GM23338 (cell line): Measurements from ENCODE around the gene SULT6B1. TPM values are rescaled to one million over a fixed set of nuclear protein-coding genes. Genes with fewer than 3 reads are reported as not detected.

Experiments
- ATAC-seq: fragments of 200-7000 bp; cut with Tn5 transposase; 3 replicates; pipeline ENCODE4 v1.9.1; 2020
- DNase-seq: peaks from one replicate; pipeline ENCODE4 v3.0.0-alpha.2; 2015; ENCODE audit warnings: low spot score
- H2AFZ ChIP-seq: fragments of 200-600 bp; sonication (generic); 2 replicates; pipeline ENCODE4 v1.8.0; 2016; ENCODE audit warnings: antibody characterized with exemption, mild to moderate bottlenecking, moderate library complexity
- H3F3A ChIP-seq: fragments of 200-600 bp; sonication (generic); replicated peaks from 2 replicates; pipeline ENCODE4 v1.8.0; 2017; ENCODE audit warnings: antibody characterized with exemption, mixed run types, low read depth
- H3K27ac ChIP-seq: fragments of 200-600 bp; sonication (generic); 2 replicates; pipeline ENCODE4 v1.6.1; 2016; ENCODE audit warnings: low read depth
- H3K27me3 ChIP-seq: fragments of 200-600 bp; sonication (generic); 2 replicates; pipeline ENCODE4 v1.8.0; 2016; ENCODE audit warnings: mild to moderate bottlenecking, mixed run types, moderate library complexity; ENCODE audit not compliant: insufficient read depth
- H3K36me3 ChIP-seq: fragments of 200-600 bp; sonication (generic); 2 replicates; pipeline ENCODE4 v1.8.0; 2016; ENCODE audit warnings: mild to moderate bottlenecking; ENCODE audit not compliant: insufficient read depth
- H3K4me1 ChIP-seq: fragments of 200-600 bp; sonication (generic); 2 replicates; pipeline ENCODE4 v1.8.0; 2016; ENCODE audit warnings: mild to moderate bottlenecking, moderate library complexity; ENCODE audit not compliant: insufficient read depth
- H3K4me2 ChIP-seq: fragments of 200-600 bp; sonication (generic); 2 replicates; pipeline ENCODE4 v1.7.1; 2017; ENCODE audit warnings: mixed run types
- H3K4me3 ChIP-seq: fragments of 200-600 bp; sonication (generic); 2 replicates; pipeline ENCODE4 v1.6.1; 2016; ENCODE audit warnings: mixed run types
- H3K79me2 ChIP-seq: fragments of 200-600 bp; sonication (generic); replicated peaks from 2 replicates; pipeline ENCODE4 v1.8.0; 2017; ENCODE audit warnings: mild to moderate bottlenecking; ENCODE audit not compliant: insufficient read depth
- H3K9me2 ChIP-seq: fragments of 200-600 bp; sonication (generic); 2 replicates; pipeline ENCODE4 v1.8.0; 2017; ENCODE audit not compliant: insufficient read depth
- H4K20me1 ChIP-seq: fragments of 200-600 bp; sonication (generic); replicated peaks from 2 replicates; pipeline ENCODE4 v1.8.0; 2017; ENCODE audit warnings: mild to moderate bottlenecking; ENCODE audit not compliant: insufficient read depth
- H3K27ac Mint-ChIP-seq: 2 replicates; pipeline ENCODE4 v1.8.0; 2020; ENCODE audit warnings: inconsistent platforms, mild to moderate bottlenecking, moderate library complexity, mixed read lengths
- H3K27me3 Mint-ChIP-seq: 3 replicates; pipeline ENCODE4 v1.8.0; 2022; ENCODE audit warnings: low read depth, mild to moderate bottlenecking, moderate library complexity, mixed read lengths, inconsistent platforms; ENCODE audit not compliant: insufficient read depth, poor library complexity
- H3K36me3 Mint-ChIP-seq: 3 replicates; pipeline ENCODE4 v1.8.0; 2021; ENCODE audit warnings: low read depth, mild to moderate bottlenecking, inconsistent platforms, moderate library complexity, mixed read lengths
- H3K4me1 Mint-ChIP-seq: 3 replicates; pipeline ENCODE4 v1.8.0; 2020; ENCODE audit warnings: mild to moderate bottlenecking, inconsistent platforms, mixed read lengths
- H3K4me3 Mint-ChIP-seq: 3 replicates; pipeline ENCODE4 v1.8.0; 2021; ENCODE audit warnings: moderate library complexity, mild to moderate bottlenecking, inconsistent platforms, mixed read lengths
- H3K9me3 Mint-ChIP-seq: 3 replicates; pipeline ENCODE4 v1.8.0; 2020; ENCODE audit warnings: moderate library complexity, mild to moderate bottlenecking, inconsistent platforms, mixed read lengths
- CREB1 ChIP-seq: fragments of 250-450 bp; sonication (Bioruptor Pico); IDR thresholded peaks from 2 replicates; pipeline ENCODE4 v1.5.0; 2020; ENCODE audit warnings: low read depth, mild to moderate bottlenecking, moderate library complexity
- ETS1 ChIP-seq: IDR thresholded peaks from 2 replicates; pipeline ENCODE4 v1.6.1; 2016; ENCODE audit warnings: antibody characterized with exemption
- EZH2 ChIP-seq: fragments of 200-600 bp; sonication (generic); IDR thresholded peaks from one replicate; pipeline ENCODE4 v1.8.0; 2017; ENCODE audit warnings: antibody characterized with exemption, mild to moderate bottlenecking, low read depth; ENCODE audit not compliant: unreplicated experiment
- EZH2phosphoT487 ChIP-seq: fragments of 200-600 bp; sonication (generic); IDR thresholded peaks from one replicate; pipeline ENCODE4 v1.8.1; 2018; ENCODE audit warnings: antibody characterized with exemption; ENCODE audit not compliant: unreplicated experiment
- POLR2AphosphoS5 ChIP-seq: IDR thresholded peaks from 2 replicates; pipeline ENCODE4 v1.6.1; 2016; ENCODE audit warnings: antibody characterized with exemption, low read depth
- ZNF114 ChIP-seq: fragments of 250-450 bp; sonication (Bioruptor Pico); IDR thresholded peaks from 2 replicates; pipeline ENCODE4 v1.5.0; 2020; ENCODE audit warnings: mild to moderate bottlenecking, moderate library complexity
- ZNF331 ChIP-seq: fragments of 250-450 bp; sonication (Bioruptor Pico); IDR thresholded peaks from 2 replicates; pipeline ENCODE4 v1.5.0; 2020; ENCODE audit warnings: low read depth, mild to moderate bottlenecking, moderate library complexity
- polyA plus RNA-seq: library from polyadenylated mRNA; unstranded; fragments of >200 nt; fragmentation: Nextera tagmentation; extraction: Ambion mirVana; gene quantifications from 2 replicates; pipeline ENCODE4 v1.2.1, GENCODE V29; 2016
- total RNA-seq: library from RNA; depleted of rRNA; stranded (reverse); fragments of >200 nt; shearing (Covaris generic); gene quantifications from 2 replicates; pipeline ENCODE4 v1.2.3, GENCODE V29; 2014
- TF ChIP-seq, protein P1 (sequence below): fragments of 250-450 bp; sonication (Bioruptor Pico); IDR thresholded peaks from 2 replicates; pipeline ENCODE4 v1.5.0; 2020; ENCODE audit warnings: mild to moderate bottlenecking, moderate library complexity
- TF ChIP-seq, protein P2 (sequence below): IDR thresholded peaks from one replicate; pipeline ENCODE4 v1.6.1; 2018; ENCODE audit warnings: antibody characterized with exemption; ENCODE audit not compliant: unreplicated experiment

SULT6B1 gene
- total and polyA plus RNA-seq, 2 experiments from 2014 or later, result not detected

DNA sequence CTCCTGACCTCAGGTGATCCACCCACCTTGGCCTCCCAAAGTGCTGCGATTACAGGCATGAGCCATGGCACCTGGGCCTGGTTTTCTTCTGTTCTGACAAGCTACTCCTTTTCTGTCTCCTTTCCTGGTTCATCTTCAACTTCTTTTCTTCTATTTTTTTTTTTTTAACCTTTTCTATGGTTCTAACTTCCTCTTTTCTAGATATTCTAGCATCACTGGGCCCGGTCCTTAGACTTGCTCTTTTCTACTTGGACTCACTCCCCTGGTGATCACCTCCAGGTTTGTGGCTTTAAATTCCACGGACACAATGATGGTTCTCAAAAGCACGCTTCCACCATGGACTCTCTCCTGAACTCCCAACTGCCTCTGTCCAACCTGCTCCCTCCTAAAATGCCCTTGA, 33.7 kb downstream of the SULT6B1 start (continued):
- TF ChIP-seq, protein P1, sequence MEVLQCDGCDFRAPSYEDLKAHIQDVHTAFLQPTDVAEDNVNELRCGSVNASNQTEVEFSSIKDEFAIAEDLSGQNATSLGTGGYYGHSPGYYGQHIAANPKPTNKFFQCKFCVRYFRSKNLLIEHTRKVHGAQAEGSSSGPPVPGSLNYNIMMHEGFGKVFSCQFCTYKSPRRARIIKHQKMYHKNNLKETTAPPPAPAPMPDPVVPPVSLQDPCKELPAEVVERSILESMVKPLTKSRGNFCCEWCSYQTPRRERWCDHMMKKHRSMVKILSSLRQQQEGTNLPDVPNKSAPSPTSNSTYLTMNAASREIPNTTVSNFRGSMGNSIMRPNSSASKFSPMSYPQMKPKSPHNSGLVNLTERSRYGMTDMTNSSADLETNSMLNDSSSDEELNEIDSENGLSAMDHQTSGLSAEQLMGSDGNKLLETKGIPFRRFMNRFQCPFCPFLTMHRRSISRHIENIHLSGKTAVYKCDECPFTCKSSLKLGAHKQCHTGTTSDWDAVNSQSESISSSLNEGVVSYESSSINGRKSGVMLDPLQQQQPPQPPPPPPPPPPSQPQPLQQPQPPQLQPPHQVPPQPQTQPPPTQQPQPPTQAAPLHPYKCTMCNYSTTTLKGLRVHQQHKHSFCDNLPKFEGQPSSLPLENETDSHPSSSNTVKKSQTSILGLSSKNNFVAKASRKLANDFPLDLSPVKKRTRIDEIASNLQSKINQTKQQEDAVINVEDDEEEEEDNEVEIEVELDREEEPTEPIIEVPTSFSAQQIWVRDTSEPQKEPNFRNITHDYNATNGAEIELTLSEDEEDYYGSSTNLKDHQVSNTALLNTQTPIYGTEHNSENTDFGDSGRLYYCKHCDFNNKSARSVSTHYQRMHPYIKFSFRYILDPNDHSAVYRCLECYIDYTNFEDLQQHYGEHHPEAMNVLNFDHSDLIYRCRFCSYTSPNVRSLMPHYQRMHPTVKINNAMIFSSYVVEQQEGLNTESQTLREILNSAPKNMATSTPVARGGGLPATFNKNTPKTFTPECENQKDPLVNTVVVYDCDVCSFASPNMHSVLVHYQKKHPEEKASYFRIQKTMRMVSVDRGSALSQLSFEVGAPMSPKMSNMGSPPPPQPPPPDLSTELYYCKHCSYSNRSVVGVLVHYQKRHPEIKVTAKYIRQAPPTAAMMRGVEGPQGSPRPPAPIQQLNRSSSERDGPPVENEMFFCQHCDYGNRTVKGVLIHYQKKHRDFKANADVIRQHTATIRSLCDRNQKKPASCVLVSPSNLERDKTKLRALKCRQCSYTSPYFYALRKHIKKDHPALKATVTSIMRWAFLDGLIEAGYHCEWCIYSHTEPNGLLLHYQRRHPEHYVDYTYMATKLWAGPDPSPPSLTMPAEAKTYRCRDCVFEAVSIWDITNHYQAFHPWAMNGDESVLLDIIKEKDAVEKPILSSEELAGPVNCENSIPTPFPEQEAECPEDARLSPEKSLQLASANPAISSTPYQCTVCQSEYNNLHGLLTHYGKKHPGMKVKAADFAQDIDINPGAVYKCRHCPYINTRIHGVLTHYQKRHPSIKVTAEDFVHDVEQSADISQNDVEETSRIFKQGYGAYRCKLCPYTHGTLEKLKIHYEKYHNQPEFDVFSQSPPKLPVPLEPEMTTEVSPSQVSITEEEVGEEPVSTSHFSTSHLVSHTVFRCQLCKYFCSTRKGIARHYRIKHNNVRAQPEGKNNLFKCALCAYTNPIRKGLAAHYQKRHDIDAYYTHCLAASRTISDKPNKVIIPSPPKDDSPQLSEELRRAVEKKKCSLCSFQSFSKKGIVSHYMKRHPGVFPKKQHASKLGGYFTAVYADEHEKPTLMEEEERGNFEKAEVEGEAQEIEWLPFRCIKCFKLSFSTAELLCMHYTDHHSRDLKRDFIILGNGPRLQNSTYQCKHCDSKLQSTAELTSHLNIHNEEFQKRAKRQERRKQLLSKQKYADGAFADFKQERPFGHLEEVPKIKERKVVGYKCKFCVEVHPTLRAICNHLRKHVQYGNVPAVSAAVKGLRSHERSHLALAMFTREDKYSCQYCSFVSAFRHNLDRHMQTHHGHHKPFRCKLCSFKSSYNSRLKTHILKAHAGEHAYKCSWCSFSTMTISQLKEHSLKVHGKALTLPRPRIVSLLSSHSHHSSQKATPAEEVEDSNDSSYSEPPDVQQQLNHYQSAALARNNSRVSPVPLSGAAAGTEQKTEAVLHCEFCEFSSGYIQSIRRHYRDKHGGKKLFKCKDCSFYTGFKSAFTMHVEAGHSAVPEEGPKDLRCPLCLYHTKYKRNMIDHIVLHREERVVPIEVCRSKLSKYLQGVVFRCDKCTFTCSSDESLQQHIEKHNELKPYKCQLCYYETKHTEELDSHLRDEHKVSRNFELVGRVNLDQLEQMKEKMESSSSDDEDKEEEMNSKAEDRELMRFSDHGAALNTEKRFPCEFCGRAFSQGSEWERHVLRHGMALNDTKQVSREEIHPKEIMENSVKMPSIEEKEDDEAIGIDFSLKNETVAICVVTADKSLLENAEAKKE (CRISPR knock-in tag), result no peak
- TF ChIP-seq EZH2phosphoT487 (no peak), ZNF114 (CRISPR knock-in tag) (no peak), CREB1 (CRISPR knock-in tag) (no peak), EZH2 (no peak)

DNA sequence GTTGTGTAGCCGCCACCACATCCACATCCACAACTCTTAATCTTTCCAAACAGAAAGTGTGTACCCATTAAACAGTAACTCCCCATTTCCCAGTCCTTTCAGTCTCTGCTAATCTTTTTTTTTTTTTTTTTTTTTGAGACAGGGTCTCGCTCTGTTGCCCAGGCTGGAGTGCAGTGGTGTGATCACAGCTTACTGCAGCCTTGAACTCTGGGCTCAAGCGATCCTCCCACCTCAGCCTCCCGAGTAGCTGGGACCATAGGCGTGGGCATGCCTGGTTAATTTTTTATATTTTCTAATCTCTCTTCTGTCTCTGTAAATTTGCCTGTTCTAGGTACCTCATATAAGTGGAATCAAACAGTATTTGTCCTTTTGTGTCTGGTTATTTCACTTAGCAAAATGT, 35.2 kb downstream of the SULT6B1 start:
- H3K79me2 ChIP-seq, result peaks cover 70% of the 10 kb centered on the region
- no peak overlapping the region for H3K27ac ChIP-seq
- H3K4me3 ChIP-seq, result no peak overlapping the region
- Mint-ChIP-seq H3K4me3 (no peak overlapping the region), H3K36me3 (peaks cover 29% of the 10 kb centered on the region), H3K27ac (no peak overlapping the region), H3K4me1 (peaks cover 28% of the 10 kb centered on the region), H3K27me3 (peaks cover 9% of the 10 kb centered on the region), H3K9me3 (no peaks in the 10 kb centered on the region; the same call in 2 of the 3 replicates)
- H3K4me2 ChIP-seq, result no peak overlapping the region
- H3K9me2 ChIP-seq, result no peaks in the 10 kb centered on the region
- no peak for DNase-seq
- peaks cover 29% of the 10 kb centered on the region for H3K4me1 ChIP-seq
- no peaks in the 10 kb centered on the region for H4K20me1 ChIP-seq
- TF ChIP-seq EZH2 (no peak), POLR2AphosphoS5 (no peak), EZH2phosphoT487 (no peak), ZNF331 (CRISPR knock-in tag) (no peak), ETS1 (no peak), ZNF114 (CRISPR knock-in tag) (no peak), CREB1 (CRISPR knock-in tag) (no peak)
- TF ChIP-seq, protein P2, sequence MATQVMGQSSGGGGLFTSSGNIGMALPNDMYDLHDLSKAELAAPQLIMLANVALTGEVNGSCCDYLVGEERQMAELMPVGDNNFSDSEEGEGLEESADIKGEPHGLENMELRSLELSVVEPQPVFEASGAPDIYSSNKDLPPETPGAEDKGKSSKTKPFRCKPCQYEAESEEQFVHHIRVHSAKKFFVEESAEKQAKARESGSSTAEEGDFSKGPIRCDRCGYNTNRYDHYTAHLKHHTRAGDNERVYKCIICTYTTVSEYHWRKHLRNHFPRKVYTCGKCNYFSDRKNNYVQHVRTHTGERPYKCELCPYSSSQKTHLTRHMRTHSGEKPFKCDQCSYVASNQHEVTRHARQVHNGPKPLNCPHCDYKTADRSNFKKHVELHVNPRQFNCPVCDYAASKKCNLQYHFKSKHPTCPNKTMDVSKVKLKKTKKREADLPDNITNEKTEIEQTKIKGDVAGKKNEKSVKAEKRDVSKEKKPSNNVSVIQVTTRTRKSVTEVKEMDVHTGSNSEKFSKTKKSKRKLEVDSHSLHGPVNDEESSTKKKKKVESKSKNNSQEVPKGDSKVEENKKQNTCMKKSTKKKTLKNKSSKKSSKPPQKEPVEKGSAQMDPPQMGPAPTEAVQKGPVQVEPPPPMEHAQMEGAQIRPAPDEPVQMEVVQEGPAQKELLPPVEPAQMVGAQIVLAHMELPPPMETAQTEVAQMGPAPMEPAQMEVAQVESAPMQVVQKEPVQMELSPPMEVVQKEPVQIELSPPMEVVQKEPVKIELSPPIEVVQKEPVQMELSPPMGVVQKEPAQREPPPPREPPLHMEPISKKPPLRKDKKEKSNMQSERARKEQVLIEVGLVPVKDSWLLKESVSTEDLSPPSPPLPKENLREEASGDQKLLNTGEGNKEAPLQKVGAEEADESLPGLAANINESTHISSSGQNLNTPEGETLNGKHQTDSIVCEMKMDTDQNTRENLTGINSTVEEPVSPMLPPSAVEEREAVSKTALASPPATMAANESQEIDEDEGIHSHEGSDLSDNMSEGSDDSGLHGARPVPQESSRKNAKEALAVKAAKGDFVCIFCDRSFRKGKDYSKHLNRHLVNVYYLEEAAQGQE, result no peak
- no peak overlapping the region for H2AFZ ChIP-seq
- 0 out of 2 replicates have a peak, but pooled peaks cover 6% of the 10 kb centered on the region for H3F3A ChIP-seq
- H3K27me3 ChIP-seq, result peaks cover 4% of the 10 kb centered on the region; the same call in 1 of the 2 replicates
- no peaks in the 10 kb centered on the region for H3K36me3 ChIP-seq
- ATAC-seq, result no peak
